RWPE1 (cell line): ENCODE results near the gene FAAP100.

Experiments used
- CTCF ChIA-PET: fragments of 350-600 bp; sonication (Branson Sonifier 250); formaldehyde crosslinking; extraction: SDS; loops from one replicate; lab custom pipeline; 2021; lab: Yijun Ruan, JAX
- POLR2A ChIA-PET: fragments of 400-600 bp; formaldehyde crosslinking; extraction: SDS; loops from one replicate; lab custom pipeline; 2020; ENCODE audit warnings: antibody characterized with exemption; ENCODE audit not compliant: low non-redundant PET; lab: Yijun Ruan, JAX
- DNase-seq: peaks from one replicate; pipeline ENCODE4 v3.0.0; 2012; ENCODE audit warnings: low spot score
- H3K27ac ChIP-seq: fragments of 450-650 bp; 2 replicates; pipeline ENCODE4 v1.5.1; 2017
- TF ChIP-seq, protein P1 (sequence below): fragments of 450-650 bp; conservative IDR thresholded peaks from 2 replicates; pipeline ENCODE4 v1.5.1; 2017; ENCODE audit warnings: low read depth, mild to moderate bottlenecking

The FAAP100 gene

DNA sequence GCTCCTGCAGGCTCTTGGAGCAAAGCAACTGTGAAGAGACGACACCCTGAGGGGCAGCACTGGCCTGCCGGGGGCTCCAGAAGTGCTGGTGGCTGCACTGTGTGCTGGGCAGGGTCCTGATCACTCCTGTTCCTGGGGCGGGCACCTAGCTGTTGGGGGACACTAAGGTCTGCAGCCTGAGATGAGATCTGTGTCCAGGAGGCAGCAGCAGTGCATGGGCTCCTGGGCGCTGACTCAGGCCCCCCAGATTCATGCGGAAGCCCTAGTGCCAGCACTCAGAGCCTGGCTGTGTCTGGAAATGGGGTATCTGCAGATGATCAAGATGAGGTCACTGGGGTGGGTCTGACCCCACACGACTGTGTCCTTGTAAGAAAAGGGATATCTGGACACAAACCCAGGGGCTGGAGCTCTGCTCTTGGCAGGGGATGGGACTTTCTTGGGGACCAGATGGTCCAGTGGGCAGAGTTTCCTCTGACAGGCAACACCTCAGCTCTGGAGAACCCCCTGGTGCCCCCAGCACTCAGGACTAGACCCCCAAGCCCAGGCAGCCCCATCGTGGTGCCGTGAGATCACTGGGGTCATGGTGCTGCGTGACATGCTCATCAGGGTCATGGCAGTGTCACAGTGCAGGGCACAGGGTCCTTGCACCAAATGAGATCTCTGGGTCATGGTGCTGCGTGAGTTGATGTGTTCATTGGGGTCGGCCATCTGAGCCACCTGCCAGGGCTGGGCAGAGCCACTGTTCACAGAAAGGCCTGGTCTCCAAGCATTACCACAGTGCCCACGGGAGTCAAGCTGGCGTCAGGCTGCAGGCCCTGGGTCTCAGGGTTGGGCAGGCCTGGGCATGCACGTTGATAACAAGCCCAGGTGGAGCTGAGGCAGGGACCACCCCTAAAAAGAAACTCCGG, 9.5 kb downstream of the FAAP100 start:
- peak overlapping the region; percentile 52 for H3K27ac ChIP-seq
- ChIA-PET CTCF (no interaction called here), POLR2A (no interaction called here)
- no peak for DNase-seq
- TF ChIP-seq, protein P1, sequence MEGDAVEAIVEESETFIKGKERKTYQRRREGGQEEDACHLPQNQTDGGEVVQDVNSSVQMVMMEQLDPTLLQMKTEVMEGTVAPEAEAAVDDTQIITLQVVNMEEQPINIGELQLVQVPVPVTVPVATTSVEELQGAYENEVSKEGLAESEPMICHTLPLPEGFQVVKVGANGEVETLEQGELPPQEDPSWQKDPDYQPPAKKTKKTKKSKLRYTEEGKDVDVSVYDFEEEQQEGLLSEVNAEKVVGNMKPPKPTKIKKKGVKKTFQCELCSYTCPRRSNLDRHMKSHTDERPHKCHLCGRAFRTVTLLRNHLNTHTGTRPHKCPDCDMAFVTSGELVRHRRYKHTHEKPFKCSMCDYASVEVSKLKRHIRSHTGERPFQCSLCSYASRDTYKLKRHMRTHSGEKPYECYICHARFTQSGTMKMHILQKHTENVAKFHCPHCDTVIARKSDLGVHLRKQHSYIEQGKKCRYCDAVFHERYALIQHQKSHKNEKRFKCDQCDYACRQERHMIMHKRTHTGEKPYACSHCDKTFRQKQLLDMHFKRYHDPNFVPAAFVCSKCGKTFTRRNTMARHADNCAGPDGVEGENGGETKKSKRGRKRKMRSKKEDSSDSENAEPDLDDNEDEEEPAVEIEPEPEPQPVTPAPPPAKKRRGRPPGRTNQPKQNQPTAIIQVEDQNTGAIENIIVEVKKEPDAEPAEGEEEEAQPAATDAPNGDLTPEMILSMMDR: no peak

DNA sequence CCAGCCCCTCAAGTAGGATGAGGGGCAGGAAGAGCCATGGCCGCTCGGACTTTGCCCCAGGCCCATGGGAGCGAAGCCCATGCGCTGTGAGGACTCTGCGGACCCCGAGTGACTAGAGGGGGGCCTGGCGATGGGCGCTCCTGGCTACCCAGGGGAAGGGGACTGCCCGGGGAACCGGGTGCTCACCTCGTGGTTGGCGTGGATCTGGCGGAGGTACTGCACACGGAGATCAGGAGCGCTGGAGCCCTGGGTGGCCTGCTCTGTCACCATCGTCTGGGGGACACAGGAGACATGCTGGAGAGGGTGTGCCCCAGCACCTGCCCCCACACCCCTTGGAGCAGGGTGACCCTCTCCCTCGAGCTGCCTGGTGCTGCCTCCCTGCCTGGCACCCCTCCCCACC, 11.0 kb downstream of the FAAP100 start:
- ChIA-PET CTCF (no interaction called here), POLR2A (no interaction called here)
- TF ChIP-seq, protein P1: no peak

DNA sequence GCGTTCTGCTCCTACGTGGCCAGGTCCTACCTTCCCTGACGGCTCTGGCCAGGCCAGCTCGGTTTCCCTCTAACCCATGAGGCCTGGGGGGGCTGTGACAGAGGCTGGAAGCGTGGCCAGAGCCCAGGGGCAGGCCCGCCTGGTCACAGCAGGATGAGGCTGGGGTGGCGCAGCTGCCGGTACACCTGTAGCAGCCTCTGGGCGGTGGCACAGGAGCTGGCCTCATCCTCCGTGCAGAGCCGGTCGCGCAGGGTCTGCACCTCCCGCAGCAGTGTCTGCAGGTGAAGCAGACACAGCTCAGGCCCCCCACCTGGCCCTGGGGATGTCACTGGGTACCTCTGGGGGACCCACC, 11.5 kb downstream of the FAAP100 start:
- H3K27ac ChIP-seq: peak overlapping the region; percentile 9; the same call in 1 of the 2 replicates
- POLR2A ChIA-PET: no interaction called here
- TF ChIP-seq, protein P1: no peak
- DNase-seq: no peak
- CTCF ChIA-PET: no interaction called here

More for the DNA sequence above, 11.0 kb downstream of the FAAP100 start:
- H3K27ac ChIP-seq: no peak overlapping the region
- no peak for DNase-seq

DNA sequence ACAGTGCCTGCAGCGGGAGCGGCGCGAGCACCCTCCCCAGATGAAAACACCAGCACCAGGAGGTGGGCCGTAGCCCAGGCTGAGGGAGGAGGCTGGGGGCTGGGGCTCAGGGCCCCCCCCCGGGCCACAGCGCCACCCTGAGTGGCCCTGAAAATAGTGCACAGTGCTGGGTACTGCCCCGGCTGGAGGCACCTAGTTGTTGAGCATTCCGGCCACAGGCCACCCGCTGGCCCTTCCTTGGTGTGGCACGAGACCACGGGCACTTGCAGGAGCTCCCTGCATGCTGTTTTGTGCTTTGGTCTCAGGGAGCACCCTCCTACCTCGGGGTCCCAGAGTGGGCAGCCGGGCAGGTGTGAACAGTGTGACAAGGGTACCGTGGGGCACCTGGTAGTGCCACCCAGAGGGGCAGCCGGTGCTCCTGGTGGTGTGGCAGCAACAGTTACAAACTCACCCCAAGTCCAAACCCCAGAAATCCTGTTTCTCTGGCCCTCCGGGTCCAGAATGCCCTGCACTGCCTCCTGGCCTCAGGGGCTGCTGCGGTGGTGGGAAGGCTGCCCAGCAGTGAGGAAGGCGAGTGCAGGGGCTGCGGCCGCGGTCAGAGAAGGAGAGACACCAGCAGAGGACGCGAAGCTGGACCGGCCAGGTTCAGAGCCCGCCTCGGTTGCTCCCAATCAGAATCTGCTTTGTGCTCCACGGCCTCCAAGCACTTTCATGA, 12.0 kb downstream of the FAAP100 start:
- POLR2A ChIA-PET: no interaction called here
- DNase-seq: no peak
- CTCF ChIA-PET: no interaction called here
- TF ChIP-seq, protein P1: no peak
- peak overlapping the region; percentile 42; the same call in 1 of the 2 replicates for H3K27ac ChIP-seq

DNA sequence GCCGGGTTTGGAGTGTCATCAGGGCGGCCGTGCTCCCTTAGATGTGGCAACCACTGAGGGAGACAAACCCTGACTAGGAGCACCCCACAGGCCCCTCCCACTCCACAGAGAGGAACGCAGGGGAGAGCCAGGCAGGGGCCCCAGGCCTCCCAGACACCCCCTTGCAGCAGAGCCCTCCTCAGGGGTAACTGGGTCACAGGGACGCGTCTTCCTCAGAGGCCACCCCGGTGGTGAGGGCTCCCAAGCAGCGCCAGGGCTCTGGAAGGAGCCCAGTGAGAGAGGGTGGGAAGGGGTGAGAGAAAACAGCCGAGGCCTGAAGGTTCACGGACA, 12.6 kb downstream of the FAAP100 start:
- ChIA-PET CTCF (no interaction called here), POLR2A (no interaction called here)
- no peak for DNase-seq
- TF ChIP-seq, protein P1: no peak
- peak overlapping the region; percentile 42; the same call in 1 of the 2 replicates for H3K27ac ChIP-seq

DNA sequence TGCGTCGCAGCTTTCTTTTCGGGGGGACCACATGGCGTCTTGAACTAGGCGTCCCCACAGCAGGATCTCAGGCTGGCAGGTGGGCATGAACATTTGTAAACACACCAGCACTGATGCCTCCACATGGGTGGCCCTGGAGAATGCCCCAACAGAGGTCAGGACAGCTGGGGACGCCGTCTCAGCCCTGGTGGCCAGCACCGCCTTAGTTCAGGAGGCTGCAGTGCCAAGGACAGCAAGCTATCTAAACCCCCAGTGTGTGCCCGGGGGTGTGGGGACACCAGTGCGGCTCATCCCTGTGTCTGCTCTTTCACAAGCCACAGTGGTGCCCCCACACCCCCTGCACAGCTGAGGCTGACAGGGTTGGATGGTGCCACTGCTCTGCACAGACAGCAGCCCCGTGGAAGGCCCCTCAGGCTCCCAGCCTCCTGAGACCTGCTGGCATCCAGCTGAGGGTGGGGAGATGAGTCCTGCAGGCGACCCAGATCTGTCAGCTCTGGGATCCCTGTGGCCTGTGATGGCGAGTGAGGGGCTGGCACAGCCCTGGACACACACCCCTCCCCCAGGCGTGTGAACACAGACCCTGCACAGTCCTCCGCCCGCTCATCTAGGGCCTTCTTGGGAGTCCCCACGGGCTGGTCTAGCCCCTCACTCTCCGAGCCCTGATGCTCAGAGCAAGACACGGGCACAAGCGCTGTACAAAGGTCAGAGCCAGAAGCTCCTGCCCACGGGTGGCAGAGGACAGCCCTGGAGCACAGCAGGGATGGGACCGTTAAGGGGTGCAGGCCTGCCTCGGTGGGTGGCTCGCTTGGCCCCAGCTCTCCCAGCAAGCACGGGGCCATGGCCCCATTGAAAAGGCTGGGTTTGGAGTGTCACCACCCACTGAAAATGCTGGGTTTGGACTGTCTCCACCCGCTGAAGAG, 13.2 kb downstream of the FAAP100 start:
- TF ChIP-seq, protein P1: no peak
- no peak for DNase-seq
- H3K27ac ChIP-seq: peak overlapping the region; percentile 42
- POLR2A ChIA-PET: no interaction called here
- CTCF ChIA-PET: interaction anchor here (0.6 to 1.1 kb wide), 3 partner anchors 19 to 1302 kb away, joined by 3 to 9 read pairs (median 4); no protein-coding TSS in a partner anchor
